ENCODE results near the gene NPTN. TPM values are rescaled to one million over a fixed set of nuclear protein-coding genes. Genes with fewer than 3 reads are reported as not detected.

The NPTN gene
- total RNA-seq, 5 donors from 2014 or later (not counting 1 experiment from before 2014, with no cell fraction given), result 24.7 to 34.9 (median 33.1) TPM

- Mint-ChIP-seq H3K27me3 (no peaks in the 10 kb centered on the region), H3K36me3 (peaks cover 6% of the 10 kb centered on the region), H3K4me1 (peaks cover 34 to 54% (median 50%) of the 10 kb centered on the region in 3 donors), H3K27ac (no peak overlapping the region), H3K4me3 (no peak overlapping the region), H3K9me3 (no peaks in the 10 kb centered on the region)
- Histone ChIP-seq H3K4me3 (ENCODE audit: control insufficient read depth in 1 of 2, extremely low read depth in 1 of 2, low read length in 1 of 2) (no peak overlapping the region), H3K27me3 (replicated peaks in 1 of 2; ENCODE audit: control insufficient read depth in 2 of 2, extremely low read depth in 1 of 2, insufficient read depth in 2 of 2, low read length in 1 of 2) (no peaks in the 10 kb centered on the region), H3K27ac (ENCODE audit: low read length) (no peak overlapping the region), H3K36me3 (ENCODE audit: control insufficient read depth in 2 of 2, extremely low read depth in 1 of 2, insufficient read depth in 1 of 2, low read length in 1 of 2) (no peaks in the 10 kb centered on the region), H3K9me3 (no peaks in the 10 kb centered on the region), H3K4me1 (ENCODE audit: control insufficient read depth in 1 of 2, extremely low read depth in 1 of 2, insufficient read depth in 2 of 2, low read length in 2 of 2) (peaks cover 12 to 13% of the 10 kb centered on the region in 2 experiments)
- ChIA-PET POLR2A (interaction anchor here in 1 of 2 donors (0.6 kb wide), 1 partner anchor 1529 kb away, joined by 4 read pairs; no protein-coding TSS in a partner anchor), CTCF (interaction anchor here in 1 of 2 donors (1.2 kb wide), 1 partner anchor 36 kb away, joined by 4 read pairs; no protein-coding TSS in a partner anchor)
- WGBS (ENCODE audit: insufficient coverage), result no CpG with 5 or more reads among the region's 5 CpGs
- DNase-seq, result no peak
- ATAC-seq (replicated peaks in 1 of 4), result no peak
Observed at GRCh38 chr15:73600413-73601335, 32.5 kb downstream of the NPTN start.

- Histone ChIP-seq H3K4me1 (ENCODE audit: control insufficient read depth in 1 of 2, extremely low read depth in 1 of 2, insufficient read depth in 2 of 2, low read length in 2 of 2) (peaks cover 12 to 13% of the 10 kb centered on the region in 2 experiments), H3K27me3 (replicated peaks in 1 of 2; ENCODE audit: control insufficient read depth in 2 of 2, extremely low read depth in 1 of 2, insufficient read depth in 2 of 2, low read length in 1 of 2) (no peaks in the 10 kb centered on the region), H3K4me3 (ENCODE audit: control insufficient read depth in 1 of 2, extremely low read depth in 1 of 2, low read length in 1 of 2) (no peak overlapping the region), H3K9me3 (no peaks in the 10 kb centered on the region), H3K36me3 (ENCODE audit: control insufficient read depth in 2 of 2, extremely low read depth in 1 of 2, insufficient read depth in 1 of 2, low read length in 1 of 2) (no peaks in the 10 kb centered on the region), H3K27ac (ENCODE audit: low read length) (no peak overlapping the region)
- peaks cover 6% of the 10 kb centered on the region for H3K36me3 Mint-ChIP-seq
- peaks cover 40 to 51% (median 47%) of the 10 kb centered on the region in 3 donors for H3K4me1 Mint-ChIP-seq
- H3K4me3 Mint-ChIP-seq, result no peak overlapping the region
- POLR2A ChIA-PET, result no interaction called here
- H3K9me3 Mint-ChIP-seq, result no peaks in the 10 kb centered on the region
- CTCF ChIA-PET, result no interaction called here
- no CpG with 5 or more reads among the region's 1 CpG for WGBS (ENCODE audit: insufficient coverage)
- no peak overlapping the region for H3K27ac Mint-ChIP-seq
- DNase-seq, result no peak
- no peak for ATAC-seq (replicated peaks in 1 of 4)
- no peaks in the 10 kb centered on the region for H3K27me3 Mint-ChIP-seq
Observed at GRCh38 chr15:73599934-73600333, 33.3 kb downstream of the NPTN start.

GRCh38 chr15:73598530-73599160 lies 34.5 kb downstream of the NPTN start:
- POLR2A ChIA-PET, result no interaction called here
- 89% methylated on average over 2 of the region's 3 CpGs for WGBS (ENCODE audit: insufficient coverage)

GRCh38 chr15:73597036-73597638 lies 36.1 kb downstream of the NPTN start:
- Histone ChIP-seq H3K36me3 (ENCODE audit: control insufficient read depth in 2 of 2, extremely low read depth in 1 of 2, insufficient read depth in 1 of 2, low read length in 1 of 2) (peaks cover under 1 to 4% of the 10 kb centered on the region in 2 donors), H3K4me1 (ENCODE audit: control insufficient read depth in 1 of 2, extremely low read depth in 1 of 2, insufficient read depth in 2 of 2, low read length in 2 of 2) (peaks cover 2 to 4% of the 10 kb centered on the region in 2 experiments), H3K27me3 (replicated peaks in 1 of 2; ENCODE audit: control insufficient read depth in 2 of 2, extremely low read depth in 1 of 2, insufficient read depth in 2 of 2, low read length in 1 of 2) (no peaks in the 10 kb centered on the region), H3K9me3 (no peaks in the 10 kb centered on the region), H3K4me3 (ENCODE audit: control insufficient read depth in 1 of 2, extremely low read depth in 1 of 2, low read length in 1 of 2) (no peak overlapping the region), H3K27ac (ENCODE audit: low read length) (no peak overlapping the region)
- no peak for DNase-seq
- ChIA-PET POLR2A (no interaction called here), CTCF (no interaction called here)
- Mint-ChIP-seq H3K4me1 (peaks cover 38 to 46% (median 40%) of the 10 kb centered on the region in 3 donors), H3K36me3 (peaks cover 9% of the 10 kb centered on the region), H3K9me3 (no peaks in the 10 kb centered on the region), H3K27me3 (no peaks in the 10 kb centered on the region), H3K4me3 (no peak overlapping the region), H3K27ac (no peak overlapping the region)
- WGBS (ENCODE audit: insufficient coverage), result 93% methylated on average over 19 of the region's 21 CpGs
- ATAC-seq (replicated peaks in 1 of 4), result no peak

More at GRCh38 chr15:73598530-73599160, 34.5 kb downstream of the NPTN start:
- peaks cover 12 to 13% of the 10 kb centered on the region in 2 experiments for H3K4me1 ChIP-seq (ENCODE audit: control insufficient read depth in 1 of 2, extremely low read depth in 1 of 2, insufficient read depth in 2 of 2, low read length in 2 of 2)
- DNase-seq (no peak), ATAC-seq (replicated peaks in 1 of 4) (no peak)
- no peaks in the 10 kb centered on the region for H3K9me3 ChIP-seq
- H3K27ac Mint-ChIP-seq, result no peak overlapping the region
- no peaks in the 10 kb centered on the region for H3K27me3 Mint-ChIP-seq
- no peak overlapping the region for H3K27ac ChIP-seq (ENCODE audit: low read length)
- peaks cover 8% of the 10 kb centered on the region for H3K36me3 Mint-ChIP-seq
- CTCF ChIA-PET, result interaction anchor here in 1 of 2 donors (0.7 kb wide), 1 partner anchor 39 kb away, joined by 3 read pairs; no protein-coding TSS in a partner anchor
- peaks cover 38 to 45% (median 40%) of the 10 kb centered on the region in 3 donors for H3K4me1 Mint-ChIP-seq
- no peaks in the 10 kb centered on the region for H3K9me3 Mint-ChIP-seq
- no peak overlapping the region for H3K4me3 Mint-ChIP-seq
- no peak overlapping the region for H3K4me3 ChIP-seq (ENCODE audit: control insufficient read depth in 1 of 2, extremely low read depth in 1 of 2, low read length in 1 of 2)
- no peaks in the 10 kb centered on the region for H3K27me3 ChIP-seq (replicated peaks in 1 of 2; ENCODE audit: control insufficient read depth in 2 of 2, extremely low read depth in 1 of 2, insufficient read depth in 2 of 2, low read length in 1 of 2)
- H3K36me3 ChIP-seq (ENCODE audit: control insufficient read depth in 2 of 2, extremely low read depth in 1 of 2, insufficient read depth in 1 of 2, low read length in 1 of 2), result no peaks in the 10 kb centered on the region

- Histone ChIP-seq H3K4me3 (ENCODE audit: control insufficient read depth in 1 of 2, extremely low read depth in 1 of 2, low read length in 1 of 2) (no peak overlapping the region), H3K36me3 (ENCODE audit: control insufficient read depth in 2 of 2, extremely low read depth in 1 of 2, insufficient read depth in 1 of 2, low read length in 1 of 2) (peaks cover 7 to 8% of the 10 kb centered on the region in 2 donors), H3K4me1 (ENCODE audit: control insufficient read depth in 1 of 2, extremely low read depth in 1 of 2, insufficient read depth in 2 of 2, low read length in 2 of 2) (peaks cover 2 to 3% of the 10 kb centered on the region in 2 experiments), H3K9me3 (no peaks in the 10 kb centered on the region), H3K27ac (ENCODE audit: low read length) (no peak overlapping the region), H3K27me3 (replicated peaks in 1 of 2; ENCODE audit: control insufficient read depth in 2 of 2, extremely low read depth in 1 of 2, insufficient read depth in 2 of 2, low read length in 1 of 2) (no peaks in the 10 kb centered on the region)
- no peak for ATAC-seq (replicated peaks in 1 of 4)
- peaks cover 38 to 46% (median 40%) of the 10 kb centered on the region in 3 donors for H3K4me1 Mint-ChIP-seq
- no CpG with 5 or more reads among the region's 1 CpG for WGBS (ENCODE audit: insufficient coverage)
- no peak overlapping the region for H3K4me3 Mint-ChIP-seq
- H3K27ac Mint-ChIP-seq, result no peak overlapping the region
- ChIA-PET POLR2A (no interaction called here), CTCF (no interaction called here)
- H3K27me3 Mint-ChIP-seq, result no peaks in the 10 kb centered on the region
- DNase-seq, result no peak
- no peaks in the 10 kb centered on the region for H3K9me3 Mint-ChIP-seq
- H3K36me3 Mint-ChIP-seq, result peaks cover 17% of the 10 kb centered on the region
Observed at GRCh38 chr15:73596174-73596573, 37.0 kb downstream of the NPTN start.

GRCh38 chr15:73594109-73594508 lies 39.1 kb downstream of the NPTN start:
- no peak for DNase-seq
- Histone ChIP-seq H3K27me3 (replicated peaks in 1 of 2; ENCODE audit: control insufficient read depth in 2 of 2, extremely low read depth in 1 of 2, insufficient read depth in 2 of 2, low read length in 1 of 2) (no peaks in the 10 kb centered on the region), H3K4me3 (ENCODE audit: control insufficient read depth in 1 of 2, extremely low read depth in 1 of 2, low read length in 1 of 2) (no peak overlapping the region), H3K36me3 (ENCODE audit: control insufficient read depth in 2 of 2, extremely low read depth in 1 of 2, insufficient read depth in 1 of 2, low read length in 1 of 2) (peaks cover 8 to 18% of the 10 kb centered on the region in 2 donors), H3K9me3 (no peaks in the 10 kb centered on the region), H3K4me1 (ENCODE audit: control insufficient read depth in 1 of 2, extremely low read depth in 1 of 2, insufficient read depth in 2 of 2, low read length in 2 of 2) (peaks cover 2 to 3% of the 10 kb centered on the region in 2 experiments), H3K27ac (ENCODE audit: low read length) (no peak overlapping the region)
- 100% methylated on average over 1 of the region's 2 CpGs for WGBS (ENCODE audit: insufficient coverage)
- ChIA-PET POLR2A (no interaction called here), CTCF (no interaction called here)
- Mint-ChIP-seq H3K27me3 (no peaks in the 10 kb centered on the region), H3K4me1 (peaks cover 31 to 43% (median 33%) of the 10 kb centered on the region in 3 donors), H3K4me3 (no peak overlapping the region), H3K9me3 (no peaks in the 10 kb centered on the region), H3K36me3 (peaks cover 27% of the 10 kb centered on the region), H3K27ac (no peak overlapping the region)
- no peak for ATAC-seq (replicated peaks in 1 of 4)

Measured in T-cell (primary cell).